H1 (cell line): Measurements from ENCODE around the gene LRP1-AS. TPM values are rescaled to one million over a fixed set of nuclear protein-coding genes. Genes with fewer than 3 reads are reported as not detected.

ENCODE experiments used
- CTCF ChIA-PET: fragments of 300-600 bp; sonication (Branson Sonifier 250); formaldehyde crosslinking; loops from one replicate; lab custom pipeline; 2021; ENCODE audit not compliant: partially characterized antibody; lab: Charles Lee
- POLR2A ChIA-PET: fragments of 300-600 bp; sonication (Branson Sonifier 250); formaldehyde crosslinking; loops from one replicate; lab custom pipeline; 2021; ENCODE audit warnings: inconsistent platforms; ENCODE audit not compliant: partially characterized antibody; lab: Charles Lee
- DNase-seq, 2 experiments: peaks; one replicate each; pipeline versions ENCODE4 v3.0.0 to v3.0.0-alpha.2; 2010 to 2022; ENCODE audit warnings: low spot score in 2 of 2, low read depth in 1 of 2, mixed read lengths in 1 of 2
- FAIRE-seq: peaks from 2 replicates; lab custom pipeline; 2011; peaks lifted over from hg19 to GRCh38; lab: Jason Lieb, UNC
- H2AFZ ChIP-seq: 2 replicates; pipeline ENCODE4 v1.8.1; 2012; ENCODE audit warnings: low read length, inconsistent platforms
- H2AK5ac ChIP-seq: 2 replicates; pipeline ENCODE4 v1.6.1; 2013; ENCODE audit warnings: low read depth, low read length
- H2BK120ac ChIP-seq: replicated peaks from 2 replicates; pipeline ENCODE3; 2013; ENCODE audit warnings: low read depth, low read length, inconsistent platforms
- H2BK12ac ChIP-seq: 2 replicates; pipeline ENCODE4 v1.6.1; 2013; ENCODE audit warnings: low read depth, low read length
- H2BK15ac ChIP-seq: 2 replicates; pipeline ENCODE4 v1.6.1; 2013; ENCODE audit warnings: low read length
- H2BK20ac ChIP-seq: 2 replicates; pipeline ENCODE4 v1.6.1; 2013; ENCODE audit warnings: low read length
- H2BK5ac ChIP-seq: 2 replicates; pipeline ENCODE4 v1.6.1; 2013; ENCODE audit warnings: low read depth, low read length
- H3K14ac ChIP-seq: 2 replicates; pipeline ENCODE4 v1.6.1; 2013; ENCODE audit warnings: inconsistent platforms; ENCODE audit not compliant: insufficient read length
- H3K18ac ChIP-seq: 2 replicates; pipeline ENCODE4 v1.6.1; 2013; ENCODE audit warnings: low read length; ENCODE audit errors: extremely low read depth
- H3K23ac ChIP-seq: 2 replicates; pipeline ENCODE4 v1.6.1; 2013; ENCODE audit warnings: inconsistent platforms; ENCODE audit not compliant: insufficient read length
- H3K23me2 ChIP-seq: 2 replicates; pipeline ENCODE4 v1.6.1; 2013; ENCODE audit warnings: low read depth, low read length
- H3K27ac ChIP-seq: 2 replicates; pipeline ENCODE4 v1.6.1; 2011; ENCODE audit warnings: low read depth, low read length, inconsistent platforms
- H3K27me3 ChIP-seq, 4 experiments: replicated peaks in 1 of 4; 1 replicate in 1 of 4; 2 replicates in 3 of 4; pipeline versions ENCODE4 v1.6.1 to v1.8.1; 2011 to 2013; ENCODE audit warnings: low read length in 3 of 4, mild to moderate bottlenecking in 3 of 4, inconsistent platforms in 2 of 4, mixed read lengths in 2 of 4, moderate library complexity in 1 of 4; ENCODE audit not compliant: control insufficient read depth in 3 of 4, insufficient read depth in 3 of 4; ENCODE audit errors: extremely low read depth in 1 of 4
- H3K36me3 ChIP-seq, 4 experiments: 2 replicates each; pipeline versions ENCODE4 v1.6.1 to v1.8.1; 2011 to 2013; ENCODE audit warnings: mild to moderate bottlenecking in 4 of 4, low read length in 3 of 4, moderate library complexity in 2 of 4, control low read depth in 1 of 4, inconsistent platforms in 1 of 4; ENCODE audit not compliant: insufficient read depth in 4 of 4, control insufficient read depth in 2 of 4
- H3K4ac ChIP-seq: replicated peaks from 2 replicates; pipeline ENCODE3; 2013; ENCODE audit warnings: low read length, low read depth, mixed read lengths, inconsistent platforms; ENCODE audit not compliant: insufficient read length
- H3K4me1 ChIP-seq, 4 experiments: replicated peaks in 1 of 4; 1 replicate in 1 of 4; 2 replicates in 3 of 4; pipeline versions ENCODE4 v1.6.1 to v1.8.1; 2011 to 2013; ENCODE audit warnings: low read length in 3 of 4, inconsistent platforms in 2 of 4, mixed read lengths in 1 of 4; ENCODE audit not compliant: insufficient read depth in 4 of 4, control insufficient read depth in 3 of 4
- H3K4me2 ChIP-seq, 2 experiments: 2 replicates each; pipeline versions ENCODE4 v1.6.1 to v1.8.1; 2011 to 2013; ENCODE audit warnings: low read depth in 2 of 2, low read length in 2 of 2, control low read depth in 1 of 2, inconsistent platforms in 1 of 2, mild to moderate bottlenecking in 1 of 2; ENCODE audit not compliant: insufficient read depth in 1 of 2
- H3K4me3 ChIP-seq, 4 experiments: fragments of 200-600, 300-600 bp in 1 of 4; sonication (generic), shearing (Covaris generic), sonication (Bioruptor Twin) in 1 of 4; 2 replicates each; pipeline versions ENCODE4 v1.5.1 to v1.8.1; 2011 to 2016; ENCODE audit warnings: low read length in 4 of 4, low read depth in 3 of 4, control low read depth in 2 of 4, inconsistent platforms in 2 of 4, mild to moderate bottlenecking in 2 of 4, mixed read lengths in 1 of 4, moderate library complexity in 1 of 4; ENCODE audit not compliant: insufficient read depth in 2 of 4; ENCODE audit errors: extremely low read depth in 1 of 4
- H3K56ac ChIP-seq: replicated peaks from 2 replicates; pipeline ENCODE3; 2013; ENCODE audit warnings: low read depth, mild to moderate bottlenecking, mixed read lengths, low read length, inconsistent platforms; ENCODE audit not compliant: insufficient read length
- H3K79me1 ChIP-seq: 2 replicates; pipeline ENCODE4 v1.6.1; 2013; ENCODE audit warnings: low read depth, low read length, control low read depth
- H3K79me2 ChIP-seq, 2 experiments: 2 replicates each; pipeline versions ENCODE4 v1.6.1 to v1.8.1; 2012 to 2013; ENCODE audit warnings: low read length in 2 of 2, mild to moderate bottlenecking in 2 of 2, inconsistent platforms in 1 of 2; ENCODE audit not compliant: insufficient read depth in 2 of 2, control insufficient read depth in 1 of 2
- H3K9ac ChIP-seq, 4 experiments: replicated peaks in 1 of 4; 1 replicate in 1 of 4; 2 replicates in 3 of 4; pipeline versions ENCODE4 v1.6.1 to v1.8.1; 2011 to 2013; ENCODE audit warnings: low read depth in 3 of 4, low read length in 3 of 4, control low read depth in 2 of 4, mild to moderate bottlenecking in 2 of 4, moderate library complexity in 2 of 4, inconsistent platforms in 1 of 4; ENCODE audit errors: extremely low read depth in 1 of 4
- H3K9me3 ChIP-seq, 2 experiments: 2 replicates each; pipeline versions ENCODE4 v1.6.1 to v1.8.1; 2012 to 2013; ENCODE audit warnings: mild to moderate bottlenecking in 2 of 2, moderate library complexity in 2 of 2, control low read depth in 1 of 2, inconsistent platforms in 1 of 2, low read depth in 1 of 2, low read length in 1 of 2, mixed read lengths in 1 of 2; ENCODE audit not compliant: insufficient read depth in 2 of 2
- H4K20me1 ChIP-seq, 2 experiments: replicated peaks in 1 of 2; 2 replicates each; pipeline versions ENCODE3 to v1.8.1; 2011 to 2013; ENCODE audit warnings: inconsistent platforms in 2 of 2, low read length in 2 of 2, mild to moderate bottlenecking in 1 of 2; ENCODE audit not compliant: insufficient read depth in 2 of 2, control insufficient read depth in 1 of 2
- H4K5ac ChIP-seq: 2 replicates; pipeline ENCODE4 v1.6.1; 2013; ENCODE audit warnings: low read length, low read depth, mixed read lengths, inconsistent platforms; ENCODE audit not compliant: insufficient read length
- H4K8ac ChIP-seq: 2 replicates; pipeline ENCODE4 v1.8.0; 2013; ENCODE audit warnings: mild to moderate bottlenecking, moderate library complexity, low read length, inconsistent platforms; ENCODE audit not compliant: insufficient read depth; ENCODE audit errors: extremely low read depth
- H4K91ac ChIP-seq: replicated peaks from 2 replicates; pipeline ENCODE3; 2013; ENCODE audit warnings: low read length, mixed read lengths, inconsistent platforms; ENCODE audit not compliant: insufficient read length
- BRCA1 ChIP-seq: IDR thresholded peaks from 2 replicates; pipeline ENCODE4 v1.6.1; 2012; ENCODE audit warnings: low read depth, low read length, improper control_type of control experiment
- SUZ12 ChIP-seq: fragments of 200-600 bp; sonication (generic); IDR thresholded peaks from 2 replicates; pipeline ENCODE4 v1.6.1; 2012; ENCODE audit warnings: mild to moderate bottlenecking, inconsistent platforms, low read length, moderate library complexity, mixed read lengths
- TBP ChIP-seq: IDR thresholded peaks from 2 replicates; pipeline ENCODE4 v1.6.1; 2011; ENCODE audit warnings: low read depth, low read length, improper control_type of control experiment
- WGBS, 2 experiments: shearing (Covaris generic) in 1 of 2; methylation state at CpG; one replicate each; pipeline versions ENCODE4 v1.1.6 to v1.1.7; 2013 to 2015; ENCODE audit warnings: low lambda C conversion rate in 2 of 2, mixed read lengths in 2 of 2, inconsistent platforms in 1 of 2, low coverage in 1 of 2, missing lambda C conversion rate in 1 of 2; ENCODE audit not compliant: insufficient replicate concordance in 2 of 2, insufficient coverage in 1 of 2, insufficient read length in 1 of 2; ENCODE audit errors: extremely low coverage in 1 of 2, missing lambda C conversion rate in 1 of 2; 5-methylcytosine and 5-hydroxymethylcytosine counted together
- polyA plus RNA-seq, 7 experiments: library from polyadenylated mRNA; depleted of rRNA in 3 of 7; stranded (reverse) in 5 of 7; unstranded in 2 of 7; fragments of >200 nt in 5 of 7; fragments of 200-250 nt in 2 of 7; gene quantifications; 1 replicate in 5 of 7; 2 replicates in 1 of 7; 4 replicates in 1 of 7; pipeline versions ENCODE4 v1.2.1 to v1.2.3, GENCODE V29; 2011 to 2013; ENCODE audit warnings: missing spikeins in 2 of 7, mixed read lengths in 2 of 7
- total RNA-seq: library from RNA; stranded (reverse); fragmentation: NEBNext Ultra II Directional; extraction: Animal tissue kit (Norgen Biotek cat#: 25700); gene quantifications from 2 replicates; pipeline ENCODE4 v1.2.1, GENCODE V29; 2021

LRP1-AS gene
- total and polyA plus RNA-seq, 2 of the 8 experiments (the other 6 are each of a cell fraction or from before 2014, with no cell fraction given), result not detected

- Histone ChIP-seq H4K8ac (no peak overlapping the region), H2BK120ac (no peak overlapping the region), H3K4ac (no peak overlapping the region), H3K9ac (no peak overlapping the region), H2AFZ (no peak overlapping the region), H2BK12ac (no peak overlapping the region), H3K14ac (no peak overlapping the region), H2BK20ac (no peak overlapping the region), H3K23me2 (no peaks in the 10 kb centered on the region), H3K27ac (no peak overlapping the region), H3K18ac (no peak overlapping the region), H3K27me3 (no peaks in the 10 kb centered on the region), H3K56ac (no peak overlapping the region), H4K5ac (no peak overlapping the region), H2AK5ac (no peak overlapping the region), H3K4me3 (no peak overlapping the region), H3K36me3 (peaks cover 33 to 76% (median 69%) of the 10 kb centered on the region in 4 experiments; a peak in 7 of 8 replicates), H3K9me3 (no peaks in the 10 kb centered on the region), H4K20me1 (peaks cover 4 to 18% of the 10 kb centered on the region in 2 experiments), H3K79me1 (no peaks in the 10 kb centered on the region), H3K23ac (no peak overlapping the region), H4K91ac (no peak overlapping the region), H3K4me1 (peaks cover 0 to 3% (median under 1%) of the 10 kb centered on the region in 4 experiments; a peak in 3 of 7 replicates), H2BK15ac (no peak overlapping the region), H3K79me2 (no peaks in the 10 kb centered on the region), H3K4me2 (no peak overlapping the region), H2BK5ac (no peak overlapping the region)
- no peak for DNase-seq
- TF ChIP-seq TBP (no peak), BRCA1 (no peak), SUZ12 (no peak)
- 96% methylated on average over 16 of the region's 16 CpGs; no CpG with 5 or more reads in 1 of the 2 experiments for WGBS, 2 experiments
- CTCF ChIA-PET, result interaction anchor here (0.9 to 10.6 kb wide), 7 partner anchors 10 to 45 kb away, joined by 3 to 150 read pairs (median 7); no protein-coding TSS in a partner anchor
- POLR2A ChIA-PET, result interaction anchor here (1.3 to 10.8 kb wide), 9 partner anchors 9 to 30 kb away, joined by 4 to 75 read pairs (median 6); partner anchors contain the start of genes LRP1 and LRP1-AS
- no peak for FAIRE-seq
These were observed 9.4 kb upstream of the LRP1-AS start for GRCh38 chr12:57156701-57157403.
